PC-9 (cell line): ENCODE measurements around the gene ALG14. TPM values are rescaled to one million over a fixed set of nuclear protein-coding genes. Genes with fewer than 3 reads are reported as not detected.
A peak's percentile ranks its signal among the peaks of the same experiment; 100 is the strongest.

Experiments used
- BruUV-seq: library from RNA; stranded (reverse); fragments of 400-500 nt; replicated peaks from 2 replicates; lab custom pipeline; 2021; lab: Mats Ljungman, UMichigan
- CTCF ChIA-PET: fragments of 300-600 bp; sonication (Branson Sonifier 250); formaldehyde crosslinking; loops from one replicate; lab custom pipeline; 2022; ENCODE audit warnings: antibody characterized with exemption; lab: Charles Lee
- POLR2A ChIA-PET: fragments of 300-600 bp; sonication (Branson Sonifier 250); formaldehyde crosslinking; loops from one replicate; lab custom pipeline; 2022; ENCODE audit warnings: antibody characterized with exemption; ENCODE audit not compliant: unreplicated experiment; lab: Charles Lee
- DNase-seq, 2 experiments: peaks; one replicate each; pipeline versions ENCODE4 v3.0.0 to v3.0.0-alpha.2; 2015 to 2022; ENCODE audit warnings: mixed read lengths in 1 of 2
- H2AFZ ChIP-seq: fragments of 200-600 bp; sonication (generic); 2 replicates; pipeline ENCODE4 v1.8.1; 2017; ENCODE audit warnings: antibody characterized with exemption
- H3F3A ChIP-seq: fragments of 200-600 bp; sonication (generic); 2 replicates; pipeline ENCODE4 v1.8.1; 2017; ENCODE audit warnings: antibody characterized with exemption, mild to moderate bottlenecking, low read depth; ENCODE audit not compliant: insufficient read depth
- H3K27ac ChIP-seq: fragments of 200-600 bp; sonication (generic); 2 replicates; pipeline ENCODE4 v1.6.1; 2016; ENCODE audit warnings: mixed run types
- H3K27me3 ChIP-seq: fragments of 200-600 bp; sonication (generic); 2 replicates; pipeline ENCODE4 v1.6.1; 2016; ENCODE audit warnings: low read depth, mixed run types; ENCODE audit not compliant: insufficient read depth
- H3K36me3 ChIP-seq: fragments of 200-600 bp; sonication (generic); 2 replicates; pipeline ENCODE4 v1.6.1; 2016; ENCODE audit warnings: low read depth, mixed run types
- H3K4me1 ChIP-seq: fragments of 200-600 bp; sonication (generic); replicated peaks from 2 replicates; pipeline ENCODE4 v1.6.1; 2016; ENCODE audit warnings: mixed run types; ENCODE audit not compliant: insufficient read depth
- H3K4me2 ChIP-seq: fragments of 200-600 bp; sonication (generic); 2 replicates; pipeline ENCODE4 v1.6.1; 2017; ENCODE audit warnings: mixed run types
- H3K4me3 ChIP-seq: fragments of 200-600 bp; sonication (generic); 2 replicates; pipeline ENCODE4 v1.6.1; 2016; ENCODE audit warnings: mixed run types
- H3K79me2 ChIP-seq: fragments of 200-600 bp; sonication (generic); 2 replicates; pipeline ENCODE4 v1.6.1; 2017; ENCODE audit warnings: low read depth, mixed run types
- H3K9me2 ChIP-seq: fragments of 200-600 bp; sonication (generic); 2 replicates; pipeline ENCODE4 v1.8.1; 2017; ENCODE audit warnings: mild to moderate bottlenecking; ENCODE audit not compliant: insufficient read depth
- H3K9me3 ChIP-seq: fragments of 200-600 bp; sonication (generic); 2 replicates; pipeline ENCODE4 v1.8.1; 2016; ENCODE audit warnings: low read depth; ENCODE audit not compliant: insufficient read depth
- H4K20me1 ChIP-seq: fragments of 200-600 bp; sonication (generic); 2 replicates; pipeline ENCODE4 v1.8.1; 2017; ENCODE audit not compliant: insufficient read depth
- CTCF ChIP-seq: fragments of 200-600 bp; sonication (generic); conservative IDR thresholded peaks from 2 replicates; pipeline ENCODE4 v1.6.1; 2017; ENCODE audit warnings: mixed run types, antibody characterized with exemption, mild to moderate bottlenecking, moderate library complexity
- EZH2 ChIP-seq: fragments of 200-600 bp; sonication (generic); IDR thresholded peaks from 2 replicates; pipeline ENCODE4 v1.8.0; 2017; ENCODE audit warnings: antibody characterized with exemption, low read depth
- intact Hi-C: fragments of 100-400 bp; cut with micrococcal nuclease; formaldehyde crosslinking; loops from one replicate; pipeline ENCODE4 v1.10.0; 2022; ENCODE audit not compliant: unreplicated experiment
- total RNA-seq: library from RNA; stranded (reverse); gene quantifications from 2 replicates; pipeline ENCODE4 v1.2.3, GENCODE V29; 2021

Gene ALG14
- total RNA-seq, 1 experiment from 2014 or later = 8.6 TPM

GRCh38 chr1:94931254-94931841, 141.4 kb downstream of the ALG14 start:
- Histone ChIP-seq H3K9me2 (no peaks in the 10 kb centered on the region), H3K36me3 (no peaks in the 10 kb centered on the region), H3K4me2 (no peak overlapping the region), H3K27ac (no peak overlapping the region), H3K27me3 (no peaks in the 10 kb centered on the region), H3K4me1 (peaks cover 41% of the 10 kb centered on the region), H4K20me1 (no peaks in the 10 kb centered on the region), H3K9me3 (no peaks in the 10 kb centered on the region), H3F3A (peaks cover 17% of the 10 kb centered on the region), H2AFZ (no peak overlapping the region), H3K4me3 (no peak overlapping the region), H3K79me2 (peaks cover 21% of the 10 kb centered on the region)
- ChIA-PET CTCF (no interaction called here), POLR2A (no interaction called here)
- DNase-seq = no peak
- no peak for TF ChIP-seq CTCF
- TF ChIP-seq EZH2 = no peak
- intact Hi-C loops = no loop called here
- no TSS peak for BruUV-seq

GRCh38 chr1:94929351-94930217, 143.2 kb downstream of the ALG14 start:
- peak overlapping the region; percentile 81 for H3K4me2 ChIP-seq

More at GRCh38 chr1:94929351-94930217, 143.2 kb downstream of the ALG14 start:
- Histone ChIP-seq H3K4me3 (peak overlapping the region; percentile 18; the same call in 1 of the 2 replicates), H3K4me1 (peaks cover 41% of the 10 kb centered on the region), H3K79me2 (peaks cover 38% of the 10 kb centered on the region), H3K36me3 (no peaks in the 10 kb centered on the region), H4K20me1 (peaks cover 8% of the 10 kb centered on the region; the same call in 1 of the 2 replicates), H3K9me3 (no peaks in the 10 kb centered on the region), H3K27ac (no peak overlapping the region), H2AFZ (no peak overlapping the region), H3K27me3 (no peaks in the 10 kb centered on the region), H3K9me2 (no peaks in the 10 kb centered on the region), H3F3A (peaks cover 27% of the 10 kb centered on the region)
- no peak for DNase-seq
- TF ChIP-seq EZH2 = no peak
- TF ChIP-seq CTCF = no peak
- ChIA-PET POLR2A (no interaction called here), CTCF (interaction anchor here (0.7 to 0.8 kb wide), 2 partner anchors 75 to 112 kb away, joined by 4 read pairs; no protein-coding TSS in a partner anchor)
- no TSS peak for BruUV-seq
- intact Hi-C loops = loop anchor here (5.0 kb wide), 5 partner anchors 43 to 402 kb away; partner anchors contain the start of gene RWDD3
